HepG2 (cell line): ENCODE measurements around the gene TNKS1BP1. TPM values are rescaled to one million over a fixed set of nuclear protein-coding genes. Genes with fewer than 3 reads are reported as not detected.
A peak's percentile ranks its signal among the peaks of the same experiment; 100 is the strongest.

ENCODE experiments used
- AKAP8 ChIP-seq: sonication (generic); formaldehyde crosslinking; IDR thresholded peaks from 2 replicates; pipeline ENCODE4 v1.5.1; 2020; ENCODE audit warnings: mild to moderate bottlenecking, missing genetic modification reagents
- DR1 ChIP-seq: sonication (generic); formaldehyde crosslinking; IDR thresholded peaks from 2 replicates; pipeline ENCODE4 v1.8.0; 2021; ENCODE audit warnings: mild to moderate bottlenecking, missing genetic modification reagents, inconsistent platforms
- JUND ChIP-seq: sonication (generic); formaldehyde crosslinking; IDR thresholded peaks from 2 replicates; pipeline ENCODE4 v1.8.0; 2022; ENCODE audit warnings: mild to moderate bottlenecking, missing genetic modification reagents
- LCORL ChIP-seq, 2 experiments: fragments of 450-650 bp in 1 of 2; sonication (generic) in 1 of 2; formaldehyde crosslinking in 1 of 2; IDR thresholded peaks; 2 replicates each; pipeline versions ENCODE4 v1.5.0 to v1.6.1; 2017 to 2020; ENCODE audit warnings: antibody characterized with exemption in 1 of 2, missing genetic modification reagents in 1 of 2
- MAZ ChIP-seq, 2 experiments: sonication (generic) in 1 of 2; formaldehyde crosslinking in 1 of 2; IDR thresholded peaks; 2 replicates each; pipeline versions ENCODE4 v1.5.0 to v1.6.1; 2012 to 2020; ENCODE audit warnings: low read depth in 2 of 2, mild to moderate bottlenecking in 2 of 2, borderline replicate concordance in 1 of 2, improper control_type of control experiment in 1 of 2, low read length in 1 of 2, missing genetic modification reagents in 1 of 2, moderate library complexity in 1 of 2
- MEF2D ChIP-seq: sonication (generic); formaldehyde crosslinking; IDR thresholded peaks from 2 replicates; pipeline ENCODE4 v1.5.1; 2020; ENCODE audit warnings: mild to moderate bottlenecking, missing genetic modification reagents
- MXD4 ChIP-seq: IDR thresholded peaks from 2 replicates; pipeline ENCODE4 v1.6.1; 2016; ENCODE audit warnings: mild to moderate bottlenecking, missing biosample characterization, missing genetic modification reagents
- SP140L ChIP-seq: sonication (generic); formaldehyde crosslinking; IDR thresholded peaks from 2 replicates; pipeline ENCODE4 v1.4.0; 2020; ENCODE audit warnings: missing genetic modification reagents, borderline replicate concordance
- TAF1 ChIP-seq: sonication (generic); formaldehyde crosslinking; IDR thresholded peaks from 2 replicates; pipeline ENCODE4 v1.4.0; 2020; ENCODE audit warnings: missing genetic modification reagents
- TP53 ChIP-seq: sonication (generic); formaldehyde crosslinking; conservative IDR thresholded peaks from 2 replicates; pipeline ENCODE4 v1.4.0; 2020; ENCODE audit warnings: missing genetic modification reagents
- ZNF274 ChIP-seq: sonication (generic); formaldehyde crosslinking; IDR thresholded peaks from 2 replicates; pipeline ENCODE4 v1.5.1; 2020; ENCODE audit warnings: mild to moderate bottlenecking, missing genetic modification reagents
- ZNF563 ChIP-seq: sonication (generic); formaldehyde crosslinking; IDR thresholded peaks from 2 replicates; pipeline ENCODE4 v1.8.0; 2022; ENCODE audit warnings: mild to moderate bottlenecking, moderate library complexity, missing genetic modification reagents
- ZNF652 ChIP-seq: IDR thresholded peaks from 2 replicates; pipeline ENCODE4 v1.6.1; 2016; ENCODE audit warnings: low read depth, borderline replicate concordance
- polyA plus RNA-seq, 8 experiments: library from polyadenylated mRNA; depleted of rRNA in 3 of 8; stranded (reverse) in 7 of 8; unstranded in 1 of 8; fragments of >200 nt; fragmentation: Illumina TruSeq in 4 of 8; extraction: Trizol in 4 of 8; gene quantifications; 2 replicates each; pipeline versions ENCODE4 v1.2.1 to v1.2.3, GENCODE V29; 2011 to 2016; ENCODE audit warnings: low read depth in 4 of 8, missing spikeins in 1 of 8, mixed read lengths in 1 of 8; ENCODE audit not compliant: insufficient read depth in 1 of 8
- total RNA-seq, 5 experiments: library from RNA; depleted of rRNA; stranded (reverse); fragments of >200 nt; fragmentation: Illumina TruSeq; extraction: Trizol; gene quantifications; 2 replicates each; pipeline ENCODE4 v1.2.3, GENCODE V29; 2016; ENCODE audit warnings: low read depth in 1 of 5
- TF ChIP-seq, protein P1 (sequence below): sonication (generic); formaldehyde crosslinking; IDR thresholded peaks from 2 replicates; pipeline ENCODE4 v1.4.0; 2020; ENCODE audit warnings: missing genetic modification reagents
- TF ChIP-seq, protein P2 (sequence below): sonication (generic); formaldehyde crosslinking; IDR thresholded peaks from 2 replicates; pipeline ENCODE4 v1.4.0; 2020; ENCODE audit warnings: missing genetic modification reagents
- TF ChIP-seq, protein P3 (sequence below): sonication (generic); formaldehyde crosslinking; IDR thresholded peaks from 2 replicates; pipeline ENCODE4 v1.8.0; 2023; ENCODE audit warnings: mild to moderate bottlenecking, missing genetic modification reagents
- TF ChIP-seq, protein P4 (sequence below): sonication (generic); formaldehyde crosslinking; IDR thresholded peaks from 2 replicates; pipeline ENCODE4 v1.5.1; 2020; ENCODE audit warnings: missing genetic modification reagents, mild to moderate bottlenecking, borderline replicate concordance
- TF ChIP-seq, protein P5 (sequence below): sonication (generic); formaldehyde crosslinking; IDR thresholded peaks from 2 replicates; pipeline ENCODE4 v1.5.1; 2020; ENCODE audit warnings: mild to moderate bottlenecking, missing genetic modification reagents, moderate library complexity

Gene TNKS1BP1
- total and polyA plus RNA-seq, 2 of the 13 experiments (the other 11 are each of a cell fraction or from before 2014, with no cell fraction given): 13.7 to 15.0 TPM

DNA sequence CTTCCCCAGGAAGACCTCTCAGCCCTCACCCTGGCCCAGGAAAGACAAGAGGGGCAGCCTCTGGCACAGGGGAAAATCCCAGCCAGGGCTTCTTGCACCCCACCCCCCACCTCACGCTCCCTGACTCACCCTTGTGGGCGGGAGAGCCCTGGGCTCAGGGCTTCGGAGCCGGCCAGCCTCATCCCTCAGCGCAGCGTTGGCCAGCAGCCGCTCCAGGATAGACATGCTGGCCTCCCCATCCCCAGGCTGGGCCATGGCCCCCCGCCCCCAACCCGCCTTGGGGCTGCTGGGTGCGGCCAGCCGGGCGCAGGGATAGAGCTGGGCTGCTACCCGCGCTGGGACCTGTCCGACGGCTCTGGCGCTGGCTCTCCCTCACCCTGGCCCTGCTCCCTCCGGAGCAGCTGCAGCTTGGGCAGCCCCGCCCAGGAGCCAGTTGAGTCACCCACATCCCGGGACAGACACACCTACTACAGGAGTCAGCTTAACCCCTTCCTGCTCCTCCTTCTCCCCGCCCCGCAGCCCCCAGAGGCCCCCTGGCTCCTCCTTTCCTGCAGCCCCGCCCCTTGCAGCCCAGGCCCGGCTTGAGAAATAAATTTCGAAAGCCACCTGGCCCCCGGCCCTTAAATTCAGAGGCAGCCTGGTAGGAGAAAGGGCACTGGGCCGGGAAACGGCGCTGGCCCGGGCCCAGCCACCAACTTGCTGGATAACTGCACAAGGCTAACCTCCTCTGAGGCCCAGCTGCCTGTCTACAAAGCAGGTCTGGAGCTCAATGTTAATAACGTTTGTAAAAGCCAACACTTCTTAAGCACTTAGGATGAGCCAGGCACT lies 13.4 kb downstream of the TNKS1BP1 start (continued):
- 0 out of 2 replicates have a peak, but pooled peaks have one; percentile 9 for TF ChIP-seq ZNF563 (CRISPR knock-in tag)
- 0 out of 2 replicates have a peak, but pooled peaks have one; percentile 8 for TF ChIP-seq AKAP8 (CRISPR knock-in tag)
- TF ChIP-seq, protein P1, sequence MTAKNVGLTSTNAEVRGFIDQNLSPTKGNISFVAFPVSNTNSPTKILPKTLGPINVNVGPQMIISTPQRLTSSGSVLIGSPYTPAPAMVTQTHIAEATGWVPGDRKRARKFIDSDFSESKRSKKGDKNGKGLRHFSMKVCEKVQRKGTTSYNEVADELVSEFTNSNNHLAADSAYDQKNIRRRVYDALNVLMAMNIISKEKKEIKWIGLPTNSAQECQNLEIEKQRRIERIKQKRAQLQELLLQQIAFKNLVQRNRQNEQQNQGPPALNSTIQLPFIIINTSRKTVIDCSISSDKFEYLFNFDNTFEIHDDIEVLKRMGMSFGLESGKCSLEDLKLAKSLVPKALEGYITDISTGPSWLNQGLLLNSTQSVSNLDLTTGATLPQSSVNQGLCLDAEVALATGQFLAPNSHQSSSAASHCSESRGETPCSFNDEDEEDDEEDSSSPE (CRISPR knock-in tag): 0 out of 2 replicates have a peak, but pooled peaks have one; percentile 8
- TF ChIP-seq MXD4 (CRISPR knock-in tag): 0 out of 2 replicates have a peak, but pooled peaks have one; percentile 21
- 0 out of 2 replicates have a peak, but pooled peaks have one; percentile 35 for TF ChIP-seq DR1 (CRISPR knock-in tag)
- TF ChIP-seq, protein P2, sequence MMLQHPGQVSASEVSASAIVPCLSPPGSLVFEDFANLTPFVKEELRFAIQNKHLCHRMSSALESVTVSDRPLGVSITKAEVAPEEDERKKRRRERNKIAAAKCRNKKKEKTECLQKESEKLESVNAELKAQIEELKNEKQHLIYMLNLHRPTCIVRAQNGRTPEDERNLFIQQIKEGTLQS (CRISPR knock-in tag): 0 out of 2 replicates have a peak, but pooled peaks have one; percentile 56
- TF ChIP-seq JUND (CRISPR knock-in tag): 0 out of 2 replicates have a peak, but pooled peaks have one; percentile 36
- 0 out of 2 replicates have a peak, but pooled peaks have one; percentile 46 for TF ChIP-seq ZNF274 (CRISPR knock-in tag)
- TF ChIP-seq TAF1 (CRISPR knock-in tag): peak; percentile 39
- TF ChIP-seq MAZ (IDR thresholded peaks at IDR 0.05; ENCODE audit: borderline replicate concordance, low read depth, low read length): peak; percentile 67; the same call in 1 of the 2 replicates
- TF ChIP-seq MAZ (CRISPR knock-in tag; IDR thresholded peaks at IDR 0.05; ENCODE audit: low read depth): no peak
- peak; percentile 95 for TF ChIP-seq ZNF652 (CRISPR knock-in tag)
- TF ChIP-seq, protein P3, sequence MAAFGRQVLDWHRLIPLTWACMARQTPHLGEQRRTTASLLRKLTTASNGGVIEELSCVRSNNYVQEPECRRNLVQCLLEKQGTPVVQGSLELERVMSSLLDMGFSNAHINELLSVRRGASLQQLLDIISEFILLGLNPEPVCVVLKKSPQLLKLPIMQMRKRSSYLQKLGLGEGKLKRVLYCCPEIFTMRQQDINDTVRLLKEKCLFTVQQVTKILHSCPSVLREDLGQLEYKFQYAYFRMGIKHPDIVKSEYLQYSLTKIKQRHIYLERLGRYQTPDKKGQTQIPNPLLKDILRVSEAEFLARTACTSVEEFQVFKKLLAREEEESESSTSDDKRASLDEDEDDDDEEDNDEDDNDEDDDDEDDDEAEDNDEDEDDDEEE: 0 out of 2 replicates have a peak, but pooled peaks have one; percentile 13
- TF ChIP-seq SP140L (CRISPR knock-in tag): no peak
- no peak for TF ChIP-seq MEF2D (CRISPR knock-in tag)
- TF ChIP-seq TP53 (CRISPR knock-in tag): no peak
- TF ChIP-seq, protein P4, sequence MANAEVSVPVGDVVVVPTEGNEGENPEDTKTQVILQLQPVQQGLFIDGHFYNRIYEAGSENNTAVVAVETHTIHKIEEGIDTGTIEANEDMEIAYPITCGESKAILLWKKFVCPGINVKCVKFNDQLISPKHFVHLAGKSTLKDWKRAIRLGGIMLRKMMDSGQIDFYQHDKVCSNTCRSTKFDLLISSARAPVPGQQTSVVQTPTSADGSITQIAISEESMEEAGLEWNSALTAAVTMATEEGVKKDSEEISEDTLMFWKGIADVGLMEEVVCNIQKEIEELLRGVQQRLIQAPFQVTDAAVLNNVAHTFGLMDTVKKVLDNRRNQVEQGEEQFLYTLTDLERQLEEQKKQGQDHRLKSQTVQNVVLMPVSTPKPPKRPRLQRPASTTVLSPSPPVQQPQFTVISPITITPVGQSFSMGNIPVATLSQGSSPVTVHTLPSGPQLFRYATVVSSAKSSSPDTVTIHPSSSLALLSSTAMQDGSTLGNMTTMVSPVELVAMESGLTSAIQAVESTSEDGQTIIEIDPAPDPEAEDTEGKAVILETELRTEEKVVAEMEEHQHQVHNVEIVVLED (CRISPR knock-in tag): peak; percentile 24; the same call in 1 of the 2 replicates
- no peak for TF ChIP-seq LCORL (IDR thresholded peaks at IDR 0.05)
- TF ChIP-seq LCORL (CRISPR knock-in tag; IDR thresholded peaks at IDR 0.05): peak; percentile 60; the same call in 1 of the 2 replicates
- TF ChIP-seq, protein P5, sequence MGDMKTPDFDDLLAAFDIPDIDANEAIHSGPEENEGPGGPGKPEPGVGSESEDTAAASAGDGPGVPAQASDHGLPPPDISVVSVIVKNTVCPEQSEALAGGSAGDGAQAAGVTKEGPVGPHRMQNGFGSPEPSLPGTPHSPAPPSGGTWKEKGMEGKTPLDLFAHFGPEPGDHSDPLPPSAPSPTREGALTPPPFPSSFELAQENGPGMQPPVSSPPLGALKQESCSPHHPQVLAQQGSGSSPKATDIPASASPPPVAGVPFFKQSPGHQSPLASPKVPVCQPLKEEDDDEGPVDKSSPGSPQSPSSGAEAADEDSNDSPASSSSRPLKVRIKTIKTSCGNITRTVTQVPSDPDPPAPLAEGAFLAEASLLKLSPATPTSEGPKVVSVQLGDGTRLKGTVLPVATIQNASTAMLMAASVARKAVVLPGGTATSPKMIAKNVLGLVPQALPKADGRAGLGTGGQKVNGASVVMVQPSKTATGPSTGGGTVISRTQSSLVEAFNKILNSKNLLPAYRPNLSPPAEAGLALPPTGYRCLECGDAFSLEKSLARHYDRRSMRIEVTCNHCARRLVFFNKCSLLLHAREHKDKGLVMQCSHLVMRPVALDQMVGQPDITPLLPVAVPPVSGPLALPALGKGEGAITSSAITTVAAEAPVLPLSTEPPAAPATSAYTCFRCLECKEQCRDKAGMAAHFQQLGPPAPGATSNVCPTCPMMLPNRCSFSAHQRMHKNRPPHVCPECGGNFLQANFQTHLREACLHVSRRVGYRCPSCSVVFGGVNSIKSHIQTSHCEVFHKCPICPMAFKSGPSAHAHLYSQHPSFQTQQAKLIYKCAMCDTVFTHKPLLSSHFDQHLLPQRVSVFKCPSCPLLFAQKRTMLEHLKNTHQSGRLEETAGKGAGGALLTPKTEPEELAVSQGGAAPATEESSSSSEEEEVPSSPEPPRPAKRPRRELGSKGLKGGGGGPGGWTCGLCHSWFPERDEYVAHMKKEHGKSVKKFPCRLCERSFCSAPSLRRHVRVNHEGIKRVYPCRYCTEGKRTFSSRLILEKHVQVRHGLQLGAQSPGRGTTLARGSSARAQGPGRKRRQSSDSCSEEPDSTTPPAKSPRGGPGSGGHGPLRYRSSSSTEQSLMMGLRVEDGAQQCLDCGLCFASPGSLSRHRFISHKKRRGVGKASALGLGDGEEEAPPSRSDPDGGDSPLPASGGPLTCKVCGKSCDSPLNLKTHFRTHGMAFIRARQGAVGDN (CRISPR knock-in tag): peak; percentile 59; the same call in 1 of the 2 replicates
